SK-N-MC (cell line): ENCODE results near the gene CTNNA2.

ENCODE experiments used
- EZH2 ChIP-seq: fragments of 200-600 bp; sonication (generic); IDR thresholded peaks from one replicate; pipeline ENCODE4 v1.6.1; 2017; ENCODE audit warnings: antibody characterized with exemption
- POLR2AphosphoS5 ChIP-seq: IDR thresholded peaks from 2 replicates; pipeline ENCODE4 v1.6.1; 2012; ENCODE audit warnings: mild to moderate bottlenecking, low read depth, low read length, borderline replicate concordance

DNA sequence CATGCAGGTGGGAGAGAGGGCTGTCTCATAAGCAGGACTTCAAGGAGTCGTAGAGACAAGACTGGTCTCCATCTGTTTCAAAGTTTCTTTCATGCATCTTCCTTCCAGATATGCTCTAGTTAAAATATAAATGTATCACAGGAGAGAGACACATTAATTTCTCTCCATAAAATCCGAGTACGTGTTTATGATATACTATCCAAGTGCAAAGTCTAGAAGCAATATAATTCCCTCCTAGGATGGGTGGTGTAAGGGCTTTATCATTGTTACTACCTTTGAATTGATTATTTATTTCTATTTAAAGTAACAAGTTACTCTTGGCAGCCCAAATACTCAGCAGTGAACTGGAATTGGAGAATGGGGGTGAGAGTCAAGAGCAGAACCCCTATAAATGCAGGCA is 619.4 kb downstream of the CTNNA2 start:
- TF ChIP-seq POLR2AphosphoS5 (no peak), EZH2 (no peak)
